AG04450 (cell line): ENCODE data around the gene APBA3. TPM values are rescaled to one million over a fixed set of nuclear protein-coding genes. Genes with fewer than 3 reads are reported as not detected.

Source experiments
- CTCF ChIA-PET: fragments of 300-600, 350-600 bp; formaldehyde crosslinking; extraction: SDS; loops from one replicate; lab custom pipeline; 2022; ENCODE audit warnings: antibody characterized with exemption, inconsistent platforms; lab: Charles Lee
- POLR2A ChIA-PET: fragments of 350-600 bp; formaldehyde crosslinking; extraction: SDS; loops from one replicate; lab custom pipeline; 2021; ENCODE audit warnings: antibody characterized with exemption, inconsistent platforms; lab: Yijun Ruan, JAX
- DNase-seq: peaks from one replicate; pipeline ENCODE4 v3.0.0-alpha.2; 2011; ENCODE audit warnings: low read depth, low spot score
- H3K27ac ChIP-seq: one replicate; pipeline ENCODE4 v1.5.1; 2012; ENCODE audit warnings: low read depth, low read length, control low read depth
- H3K27me3 ChIP-seq: one replicate; pipeline ENCODE4 v1.6.0; 2012; ENCODE audit warnings: low read length; ENCODE audit not compliant: control insufficient read depth, insufficient read depth
- H3K4me3 ChIP-seq: 2 replicates; pipeline ENCODE4 v1.5.1; 2011; ENCODE audit warnings: mild to moderate bottlenecking, low read depth, low read length, control low read depth
- H3K9me3 ChIP-seq: 2 replicates; pipeline ENCODE4 v1.5.1; 2012; ENCODE audit warnings: low read length; ENCODE audit not compliant: control insufficient read depth, insufficient read depth
- polyA plus RNA-seq: library from polyadenylated mRNA; depleted of rRNA; stranded (reverse); fragments of >200 nt; gene quantifications from 2 replicates; pipeline ENCODE4 v1.2.3, GENCODE V29; 2011
- TF ChIP-seq, protein P1 (sequence below): IDR thresholded peaks from 2 replicates; pipeline ENCODE4 v1.5.1; 2011; ENCODE audit warnings: low read depth, low read length, control low read depth, inconsistent platforms

The APBA3 gene
- polyA plus RNA-seq, 1 experiment = 5.4 TPM

DNA sequence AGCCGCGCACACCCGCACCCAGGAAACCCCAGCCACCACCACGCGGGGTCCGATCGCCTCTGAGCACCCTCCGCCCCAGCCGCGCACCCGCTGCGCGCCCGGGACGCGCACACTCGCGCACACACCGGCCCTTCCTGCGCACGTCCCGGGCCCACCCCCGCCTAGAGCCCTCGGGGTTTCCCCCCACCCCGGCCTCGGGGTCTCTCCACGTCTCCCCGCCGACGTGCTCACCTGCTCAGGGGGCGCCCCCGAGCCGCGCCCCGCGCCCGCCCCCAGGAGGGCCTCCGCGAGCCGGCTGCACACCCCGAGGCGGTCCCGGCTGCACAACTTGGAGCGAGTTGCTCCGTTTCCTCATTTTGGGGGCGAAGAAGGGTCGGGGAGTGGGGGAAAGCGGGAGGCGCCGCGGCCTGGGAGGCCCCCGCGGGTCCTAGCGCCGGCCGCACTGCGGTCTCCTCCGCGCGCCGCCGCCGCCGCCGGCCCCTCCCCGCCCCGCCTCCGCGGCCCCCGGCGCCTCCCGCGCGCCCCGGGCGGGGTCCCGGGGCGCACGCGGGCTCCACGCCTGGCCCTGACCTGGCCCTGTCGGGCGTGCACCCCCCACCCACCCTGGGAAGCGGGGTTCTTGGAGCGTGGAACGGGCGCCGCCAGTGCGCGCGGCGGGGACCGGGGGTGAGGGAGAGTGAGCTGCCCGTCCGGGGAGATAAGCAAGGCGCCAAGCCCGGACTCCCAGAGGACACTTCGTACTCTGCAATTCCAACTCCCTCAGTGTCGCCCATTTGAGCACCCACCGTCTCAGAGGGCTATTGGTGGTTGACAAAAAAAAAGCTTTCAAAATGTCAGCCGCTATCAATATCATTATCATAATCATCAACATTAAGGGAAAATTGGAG is 24.7 kb upstream of the APBA3 start, which contains the start of gene MATK:
MATK (minus strand) TSS at position 444 of the 887 bp plus-strand sequence. CDS start 1,246 bp downstream, outside the sequence.
- TF ChIP-seq, protein P1, sequence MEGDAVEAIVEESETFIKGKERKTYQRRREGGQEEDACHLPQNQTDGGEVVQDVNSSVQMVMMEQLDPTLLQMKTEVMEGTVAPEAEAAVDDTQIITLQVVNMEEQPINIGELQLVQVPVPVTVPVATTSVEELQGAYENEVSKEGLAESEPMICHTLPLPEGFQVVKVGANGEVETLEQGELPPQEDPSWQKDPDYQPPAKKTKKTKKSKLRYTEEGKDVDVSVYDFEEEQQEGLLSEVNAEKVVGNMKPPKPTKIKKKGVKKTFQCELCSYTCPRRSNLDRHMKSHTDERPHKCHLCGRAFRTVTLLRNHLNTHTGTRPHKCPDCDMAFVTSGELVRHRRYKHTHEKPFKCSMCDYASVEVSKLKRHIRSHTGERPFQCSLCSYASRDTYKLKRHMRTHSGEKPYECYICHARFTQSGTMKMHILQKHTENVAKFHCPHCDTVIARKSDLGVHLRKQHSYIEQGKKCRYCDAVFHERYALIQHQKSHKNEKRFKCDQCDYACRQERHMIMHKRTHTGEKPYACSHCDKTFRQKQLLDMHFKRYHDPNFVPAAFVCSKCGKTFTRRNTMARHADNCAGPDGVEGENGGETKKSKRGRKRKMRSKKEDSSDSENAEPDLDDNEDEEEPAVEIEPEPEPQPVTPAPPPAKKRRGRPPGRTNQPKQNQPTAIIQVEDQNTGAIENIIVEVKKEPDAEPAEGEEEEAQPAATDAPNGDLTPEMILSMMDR = no peak
- ChIA-PET CTCF (interaction anchor here (0.7 kb wide), 1 partner anchor 9 kb away, joined by 3 read pairs; no protein-coding TSS in a partner anchor), POLR2A (no interaction called here)
- Histone ChIP-seq H3K9me3 (peaks cover 19% of the 10 kb centered on the region), H3K27ac (no peak within 1 kb of the TSS), H3K27me3 (peaks cover 28% of the 10 kb centered on the region), H3K4me3 (no peak within 1 kb of the TSS)
- no peak for DNase-seq

DNA sequence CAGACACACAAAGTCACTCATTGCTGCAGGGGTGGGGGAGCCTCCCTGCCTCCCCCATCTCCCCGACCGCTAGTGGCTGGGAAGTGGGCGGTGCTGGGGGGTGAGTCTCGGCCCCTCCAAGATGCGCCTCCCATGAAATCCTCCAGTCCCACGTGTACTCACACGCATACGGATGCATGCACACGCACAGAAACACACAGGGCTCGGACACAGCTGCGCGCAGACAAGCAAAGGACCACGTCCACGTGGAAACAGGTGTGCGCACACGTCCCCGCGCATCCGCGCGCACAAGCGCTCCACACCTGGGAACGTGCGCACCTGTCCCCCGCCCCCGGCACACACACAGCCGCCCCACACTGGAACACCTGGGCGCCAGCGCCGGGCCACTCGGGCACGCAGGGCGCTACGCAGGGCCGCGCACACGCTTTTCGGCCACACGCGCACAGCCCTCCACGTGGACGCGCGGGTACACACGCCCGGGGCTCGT is 24.0 kb upstream of the APBA3 start:
- ChIA-PET CTCF (no interaction called here), POLR2A (no interaction called here)
- H3K27me3 ChIP-seq = peaks cover 23% of the 10 kb centered on the region
- no peak for DNase-seq
- peaks cover 25% of the 10 kb centered on the region for H3K9me3 ChIP-seq
- TF ChIP-seq, protein P1 = no peak
- H3K27ac ChIP-seq = no peak overlapping the region
- no peak overlapping the region for H3K4me3 ChIP-seq

DNA sequence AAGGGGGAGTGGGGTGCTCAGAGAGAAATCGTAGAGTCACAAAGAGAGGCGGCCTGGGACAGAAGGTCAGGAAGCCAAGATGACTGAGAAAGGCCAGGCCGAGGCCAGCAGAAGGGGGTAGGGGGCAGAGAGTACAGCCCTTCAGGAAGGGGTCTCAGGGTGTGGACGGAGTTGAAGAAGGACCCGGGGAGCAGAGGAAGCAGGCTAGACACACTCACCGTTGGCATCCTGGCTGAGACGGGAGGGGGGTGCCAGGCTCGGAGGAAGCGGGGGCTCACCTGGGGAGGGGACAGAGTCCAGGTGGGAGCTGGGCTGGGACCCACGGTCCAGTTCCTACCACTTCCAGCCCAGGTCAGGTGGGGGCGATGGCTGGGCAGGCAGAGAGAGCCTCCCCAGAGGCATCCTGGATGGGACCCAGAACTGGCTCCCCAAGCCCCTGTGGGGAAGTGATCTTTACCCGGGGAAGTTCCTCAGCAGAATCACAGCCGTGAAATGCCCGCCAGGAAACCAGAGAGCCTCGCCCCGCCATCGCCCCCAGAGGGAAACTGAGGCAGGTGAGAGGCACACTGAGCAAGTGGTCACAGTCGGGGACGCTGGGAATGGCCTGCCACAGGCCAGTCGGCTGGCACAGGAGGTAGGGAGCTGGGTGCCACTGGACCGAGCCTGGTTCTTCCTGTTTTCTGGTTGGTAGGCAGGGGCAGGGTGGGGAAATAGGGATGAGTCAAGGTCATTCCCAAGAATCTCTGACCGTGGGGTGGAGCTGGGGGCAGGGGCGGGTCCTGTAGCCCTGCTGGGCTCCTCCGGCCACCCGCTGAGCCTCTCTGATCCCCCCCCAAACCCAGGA is 23.3 kb upstream of the APBA3 start:
- ChIA-PET CTCF (no interaction called here), POLR2A (no interaction called here)
- H3K4me3 ChIP-seq = no peak overlapping the region
- no peak overlapping the region for H3K27ac ChIP-seq
- no peak for DNase-seq
- TF ChIP-seq, protein P1 = no peak
- H3K27me3 ChIP-seq = peaks cover 18% of the 10 kb centered on the region
- H3K9me3 ChIP-seq = peaks cover 25% of the 10 kb centered on the region

DNA sequence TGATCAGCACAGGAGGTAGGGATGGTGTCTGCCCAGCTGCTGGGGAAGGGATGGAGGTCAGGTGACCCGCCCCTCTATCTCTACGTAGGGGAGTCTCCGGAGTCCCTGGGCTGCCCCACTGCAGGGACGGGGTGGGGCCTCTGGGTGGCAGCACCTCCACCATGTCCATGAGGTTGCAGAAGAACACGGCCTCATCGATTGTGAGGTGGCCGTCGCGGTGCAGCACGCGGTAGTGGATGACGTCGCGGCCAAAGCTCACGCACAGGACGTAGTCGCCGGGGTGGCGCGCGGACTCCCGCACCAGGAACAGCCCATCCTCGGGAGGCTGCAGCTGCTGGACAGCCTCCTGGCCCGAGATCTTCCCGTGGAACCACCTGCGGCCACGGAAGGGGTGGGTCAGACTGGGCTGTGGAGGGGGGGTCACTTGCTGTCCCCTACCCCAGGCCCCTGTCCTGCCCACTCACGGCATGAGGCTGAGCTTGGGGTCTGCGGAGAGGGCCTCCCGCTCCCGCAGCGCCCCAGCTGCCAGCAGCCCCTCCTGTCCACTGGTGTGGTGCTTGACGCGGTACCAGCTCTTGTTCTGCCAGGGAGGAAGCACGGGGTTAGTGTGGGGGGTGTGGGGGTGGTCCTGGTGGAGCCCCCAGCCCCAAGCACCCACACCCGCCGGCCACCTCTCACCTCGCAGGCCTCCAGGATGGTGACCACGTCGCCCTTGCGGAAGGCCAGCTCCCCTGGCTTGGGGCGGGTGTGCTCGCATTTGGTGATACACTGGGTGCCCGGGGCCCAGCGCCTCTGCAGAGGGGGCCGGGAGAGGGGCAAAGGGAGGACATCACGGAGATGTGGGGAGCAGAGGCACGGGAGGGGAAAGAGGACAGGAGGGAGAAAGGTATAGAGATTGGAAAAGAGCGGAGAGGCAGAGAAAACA is 22.4 kb upstream of the APBA3 start:
- POLR2A ChIA-PET = no interaction called here

More for the DNA sequence above, 22.4 kb upstream of the APBA3 start:
- H3K4me3 ChIP-seq = no peak overlapping the region
- DNase-seq = no peak
- H3K27me3 ChIP-seq = peaks cover 18% of the 10 kb centered on the region
- no peak overlapping the region for H3K27ac ChIP-seq
- CTCF ChIA-PET = no interaction called here
- H3K9me3 ChIP-seq = peaks cover 31% of the 10 kb centered on the region
- TF ChIP-seq, protein P1 = no peak
